A549 (cell line): ENCODE results near the gene PRKAR1A. TPM values are rescaled to one million over a fixed set of nuclear protein-coding genes. Genes with fewer than 3 reads are reported as not detected.

ENCODE experiments used
- ATAC-seq, 2 experiments: fragments of 200-7000 bp in 1 of 2; fragments of >200 bp in 1 of 2; cut with Nextera tagmentation in 1 of 2; cut with Tn5 transposase in 1 of 2; 3 replicates each; pipeline versions ENCODE4 v1.8.0 to v1.9.1; 2018 to 2020; ENCODE audit warnings: mild to moderate bottlenecking in 1 of 2, moderate library complexity in 1 of 2
- CTCF ChIA-PET: fragments of 300-600 bp; sonication (Branson Sonifier 250); formaldehyde crosslinking; extraction: SDS; loops from one replicate; lab custom pipeline; 2021; ENCODE audit warnings: antibody characterized with exemption, inconsistent platforms; lab: Yijun Ruan, JAX
- POLR2A ChIA-PET: fragments of 350-600 bp; formaldehyde crosslinking; extraction: SDS; loops from one replicate; lab custom pipeline; 2021; ENCODE audit warnings: antibody characterized with exemption, inconsistent platforms; lab: Yijun Ruan, JAX
- DNase-seq, 2 experiments: peaks; one replicate each; pipeline versions ENCODE4 v3.0.0 to v3.0.0-alpha.2; 2011 to 2016; ENCODE audit warnings: low read depth in 1 of 2, low spot score in 1 of 2
- FAIRE-seq: peaks from 2 replicates; lab custom pipeline; 2011; peaks lifted over from hg19 to GRCh38; lab: Jason Lieb, UNC
- H3K27ac ChIP-seq, 2 experiments: fragments of >200 bp; sonication (Bioruptor Twin); formaldehyde crosslinking; 3 replicates each; pipeline ENCODE4 v1.5.1; 2016 to 2017
- H3K4me1 ChIP-seq: fragments of >200 bp; sonication (Bioruptor Twin); formaldehyde crosslinking; 3 replicates; pipeline ENCODE4 v1.6.1; 2016
- H3K4me2 ChIP-seq: fragments of >200 bp; sonication (Bioruptor Twin); formaldehyde crosslinking; 3 replicates; pipeline ENCODE4 v1.6.1; 2016
- H3K4me3 ChIP-seq: fragments of >200 bp; sonication (Bioruptor Twin); formaldehyde crosslinking; 3 replicates; pipeline ENCODE4 v1.5.1; 2016
- H3K9me3 ChIP-seq: fragments of >200 bp; sonication (Bioruptor Twin); formaldehyde crosslinking; 3 replicates; pipeline ENCODE4 v1.6.1; 2016
- CBX2 ChIP-seq: fragments of 200-600 bp; sonication (generic); IDR thresholded peaks from 2 replicates; pipeline ENCODE4 v1.6.1; 2016; ENCODE audit warnings: low read depth, mild to moderate bottlenecking, borderline replicate concordance
- CBX8 ChIP-seq: fragments of 200-600 bp; sonication (generic); IDR thresholded peaks from 2 replicates; pipeline ENCODE4 v1.6.1; 2016
- CEBPB ChIP-seq, 2 experiments: fragments of >200 bp in 1 of 2; sonication (Bioruptor Twin) in 1 of 2; formaldehyde crosslinking in 1 of 2; IDR thresholded peaks; 2 replicates each; pipeline ENCODE4 v1.6.1; 2012 to 2016
- ESRRA ChIP-seq: fragments of 150-350 bp; IDR thresholded peaks from 2 replicates; pipeline ENCODE4 v1.6.1; 2014; ENCODE audit warnings: mild to moderate bottlenecking, low read length, borderline replicate concordance
- FOSB ChIP-seq: fragments of 250-450 bp; sonication (Bioruptor Pico); IDR thresholded peaks from 2 replicates; pipeline ENCODE4 v1.5.0; 2020; ENCODE audit warnings: mild to moderate bottlenecking, moderate library complexity
- FOSL2 ChIP-seq, 2 experiments: fragments of 450-650 bp in 1 of 2; fragments of >200 bp in 1 of 2; sonication (Bioruptor Twin) in 1 of 2; formaldehyde crosslinking; IDR thresholded peaks; 2 replicates each; pipeline versions ENCODE4 v1.5.0 to v1.6.1; 2016 to 2020; ENCODE audit warnings: mild to moderate bottlenecking in 1 of 2, moderate library complexity in 1 of 2
- HEYL ChIP-seq: fragments of 250-450 bp; sonication (Bioruptor Pico); IDR thresholded peaks from 2 replicates; pipeline ENCODE4 v1.8.0; 2021; ENCODE audit warnings: mild to moderate bottlenecking, moderate library complexity
- HOXB13 ChIP-seq: fragments of 250-450 bp; sonication (Bioruptor Pico); IDR thresholded peaks from 2 replicates; pipeline ENCODE4 v1.5.0; 2020; ENCODE audit warnings: low read depth, mild to moderate bottlenecking, moderate library complexity
- HOXB5 ChIP-seq: fragments of 250-450 bp; sonication (Bioruptor Pico); IDR thresholded peaks from 2 replicates; pipeline ENCODE4 v1.5.0; 2020; ENCODE audit warnings: mild to moderate bottlenecking, moderate library complexity
- JUNB ChIP-seq: fragments of >200 bp; sonication (Bioruptor Twin); formaldehyde crosslinking; IDR thresholded peaks from 2 replicates; pipeline ENCODE4 v1.6.1; 2016
- NR3C1 ChIP-seq: fragments of >200 bp; sonication (Bioruptor Twin); formaldehyde crosslinking; IDR thresholded peaks from 3 replicates; pipeline ENCODE4 v1.6.1; 2017
- POLR2AphosphoS2 ChIP-seq: conservative IDR thresholded peaks from 2 replicates; pipeline ENCODE4 v1.6.1; 2012; ENCODE audit warnings: low read length, improper control_type of control experiment, inconsistent platforms
- RAD21 ChIP-seq, 2 experiments: fragments of >200 bp in 1 of 2; sonication (Bioruptor Twin) in 1 of 2; formaldehyde crosslinking in 1 of 2; IDR thresholded peaks in 1 of 2; conservative IDR thresholded peaks in 1 of 2; 2 replicates in 1 of 2; 3 replicates in 1 of 2; pipeline ENCODE4 v1.6.1; 2012 to 2018; ENCODE audit warnings: inconsistent platforms in 1 of 2
- RFX5 ChIP-seq: fragments of 450-650 bp; IDR thresholded peaks from 2 replicates; pipeline ENCODE4 v1.7.1; 2014; ENCODE audit warnings: antibody characterized with exemption, mild to moderate bottlenecking, moderate library complexity
- RNF2 ChIP-seq: fragments of 200-600 bp; sonication (generic); IDR thresholded peaks from 2 replicates; pipeline ENCODE4 v1.6.1; 2016; ENCODE audit warnings: low read depth, mild to moderate bottlenecking, antibody characterized with exemption, moderate library complexity, borderline replicate concordance
- TFCP2L1 ChIP-seq: fragments of 250-450 bp; sonication (Bioruptor Pico); IDR thresholded peaks from 2 replicates; pipeline ENCODE4 v1.5.0; 2021; ENCODE audit warnings: mild to moderate bottlenecking
- TP53 ChIP-seq: fragments of 250-450 bp; sonication (Bioruptor Pico); IDR thresholded peaks from 2 replicates; pipeline ENCODE4 v1.5.0; 2021; ENCODE audit warnings: mild to moderate bottlenecking, moderate library complexity
- ZC3H11A ChIP-seq: fragments of 450-650 bp; IDR thresholded peaks from 2 replicates; pipeline ENCODE4 v1.6.1; 2014; ENCODE audit warnings: antibody characterized with exemption, mild to moderate bottlenecking
- WGBS: methylation state at CpG from one replicate; pipeline ENCODE4 v1.1.6; 2017; ENCODE audit errors: missing lambda C conversion rate; 5-methylcytosine and 5-hydroxymethylcytosine counted together
- polyA plus RNA-seq, 4 experiments: library from polyadenylated mRNA; depleted of rRNA in 3 of 4; stranded (reverse); fragments of >200 nt; fragmentation: RNase III in 1 of 4; extraction: RNeasy Plus Mini Kit Qiagen cat#74134 plus additional on column Dnase treatment in 1 of 4; gene quantifications; 2 replicates in 3 of 4; 3 replicates in 1 of 4; pipeline ENCODE4 v1.2.3, GENCODE V29; 2011 to 2017
- TF ChIP-seq, protein P1 (sequence below): IDR thresholded peaks from 2 replicates; pipeline ENCODE4 v1.6.1; 2012
- TF ChIP-seq, protein P2 (sequence below): fragments of 250-450 bp; sonication (Bioruptor Pico); IDR thresholded peaks from 2 replicates; pipeline ENCODE4 v1.5.0; 2021; ENCODE audit warnings: mild to moderate bottlenecking, moderate library complexity, borderline replicate concordance
- TF ChIP-seq, protein P3 (sequence below): fragments of 200-600 bp; sonication (generic); IDR thresholded peaks from 2 replicates; pipeline ENCODE4 v1.6.1; 2016; ENCODE audit warnings: antibody characterized with exemption, mild to moderate bottlenecking, moderate library complexity

PRKAR1A gene
- polyA plus RNA-seq, 2 of the 4 experiments (the other 2 are of a cell fraction) = 239 to 370 TPM

DNA sequence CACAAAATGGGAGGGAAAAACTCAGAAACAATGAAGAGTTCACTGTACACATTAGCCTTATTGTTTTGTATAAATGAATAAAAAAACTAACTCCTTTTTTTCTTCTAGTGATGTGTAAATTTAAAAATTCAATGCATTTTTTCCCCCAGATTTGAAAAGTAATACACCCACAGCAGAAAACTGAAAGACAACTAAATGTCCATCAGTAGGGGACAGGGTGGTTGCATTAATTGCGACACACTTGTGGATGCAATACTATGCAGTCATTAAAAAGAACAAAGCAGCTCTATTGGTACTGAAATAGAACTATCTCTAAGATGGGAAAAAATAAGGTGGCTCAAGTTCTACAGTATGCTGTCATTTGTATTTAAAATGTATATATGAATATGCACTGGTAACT, 41.3 kb upstream of the PRKAR1A start:
- FAIRE-seq (no peak), DNase-seq (no peak)
- no peak overlapping the region for H3K4me2 ChIP-seq
- 76% methylated on average over 1 of the region's 1 CpG for WGBS
- TF ChIP-seq CEBPB (IDR thresholded peaks at IDR 0.05) = peak; percentile 16 to 18; a peak in 2 of 4 replicates
- TF ChIP-seq CBX2 = no peak
- TF ChIP-seq, all 56 proteins: peak for 1
- no peak overlapping the region for H3K27ac ChIP-seq
- peaks cover 3% of the 10 kb centered on the region; the same call in 1 of the 3 replicates for H3K9me3 ChIP-seq
- ATAC-seq = no peak
- no peaks in the 10 kb centered on the region; the same call in 2 of the 3 replicates for H3K4me1 ChIP-seq
- no peak overlapping the region for H3K4me3 ChIP-seq
- ChIA-PET CTCF (interaction anchor here (0.7 to 7.8 kb wide), 7 partner anchors 7 to 298 kb away, joined by 3 to 51 read pairs (median 4); no protein-coding TSS in a partner anchor), POLR2A (no interaction called here)

DNA sequence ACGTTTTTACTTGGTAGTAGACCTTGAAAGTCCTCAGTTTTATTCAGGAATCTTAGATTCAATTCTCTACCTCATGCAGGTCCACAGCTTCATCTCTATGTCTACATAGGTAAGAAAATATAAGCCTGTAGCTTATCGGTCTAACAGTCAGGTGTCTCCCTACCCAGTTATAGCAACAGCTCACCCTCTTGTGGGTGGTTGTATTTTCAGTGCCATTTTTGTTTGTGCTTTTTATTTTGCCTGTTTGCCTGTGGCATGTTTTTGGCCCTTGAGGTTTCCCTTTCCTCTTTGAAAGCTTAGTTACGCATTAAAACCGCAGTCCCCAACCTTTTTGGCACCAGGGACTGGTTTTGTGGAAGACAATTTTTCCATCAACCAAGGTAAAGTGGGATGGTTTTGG, 31.3 kb upstream of the PRKAR1A start:
- ATAC-seq = no peak

DNA sequence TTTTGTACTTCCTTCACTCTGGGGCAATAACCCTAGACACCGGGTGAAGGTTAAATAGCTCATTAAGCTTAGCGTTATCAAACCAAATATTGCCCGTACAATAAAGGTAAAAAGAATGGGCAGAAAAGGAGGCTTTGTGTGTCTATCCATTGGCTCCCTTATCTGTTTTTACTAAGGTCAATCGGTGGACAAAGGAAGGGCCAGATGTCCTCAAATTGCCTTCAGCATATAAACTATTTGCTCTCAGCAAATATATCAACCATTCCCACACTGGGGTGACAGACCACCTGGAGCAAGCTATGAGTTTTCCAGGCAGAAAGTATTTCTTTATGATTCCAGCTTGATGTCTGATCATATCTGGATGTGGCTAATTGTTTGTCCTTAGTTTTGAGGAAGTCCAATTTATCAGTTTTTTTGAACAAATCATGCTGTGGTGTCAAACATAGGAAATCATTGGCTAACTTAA, 29.6 kb upstream of the PRKAR1A start:
- Histone ChIP-seq H3K27ac (no peak overlapping the region), H3K4me2 (no peak overlapping the region), H3K9me3 (peaks cover 3% of the 10 kb centered on the region; the same call in 2 of the 3 replicates), H3K4me3 (no peak overlapping the region), H3K4me1 (no peaks in the 10 kb centered on the region)
- POLR2A ChIA-PET = interaction anchor here (1.3 kb wide), 1 partner anchor 30 kb away, joined by 3 read pairs; the partner anchor contains the start of gene PRKAR1A
- FAIRE-seq = peak; percentile 77
- CTCF ChIA-PET = interaction anchor here (0.8 to 3.5 kb wide), 4 partner anchors 13 to 220 kb away, joined by 3 to 22 read pairs (median 4); no protein-coding TSS in a partner anchor
- WGBS = 33% methylated on average over 4 of the region's 4 CpGs
- no peak for DNase-seq
- no peak for ATAC-seq
- TF ChIP-seq ESRRA (no peak), TP53 (no peak), CBX8 (0 out of 2 replicates have a peak, but pooled peaks have one; percentile 44), RFX5 (no peak)
- TF ChIP-seq, protein P1, sequence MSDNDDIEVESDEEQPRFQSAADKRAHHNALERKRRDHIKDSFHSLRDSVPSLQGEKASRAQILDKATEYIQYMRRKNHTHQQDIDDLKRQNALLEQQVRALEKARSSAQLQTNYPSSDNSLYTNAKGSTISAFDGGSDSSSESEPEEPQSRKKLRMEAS = no peak

More for the DNA sequence above, 31.3 kb upstream of the PRKAR1A start:
- 45% methylated on average over 4 of the region's 4 CpGs for WGBS
- no peak for TF ChIP-seq HOXB5 (CRISPR knock-in tag)
- TF ChIP-seq RNF2 = no peak
- no peak for TF ChIP-seq HOXB13 (CRISPR knock-in tag)
- no peak for TF ChIP-seq FOSB
- TF ChIP-seq RFX5 = no peak
- no peak for TF ChIP-seq CBX8
- TF ChIP-seq RAD21 (conservative IDR thresholded peaks at IDR 0.05 in 1 of 2, IDR thresholded peaks at IDR 0.05 in 1 of 2) = no peak
- no peak for TF ChIP-seq TFCP2L1 (CRISPR knock-in tag)
- TF ChIP-seq HEYL = no peak
- no peak for TF ChIP-seq JUNB
- TF ChIP-seq, protein P2, sequence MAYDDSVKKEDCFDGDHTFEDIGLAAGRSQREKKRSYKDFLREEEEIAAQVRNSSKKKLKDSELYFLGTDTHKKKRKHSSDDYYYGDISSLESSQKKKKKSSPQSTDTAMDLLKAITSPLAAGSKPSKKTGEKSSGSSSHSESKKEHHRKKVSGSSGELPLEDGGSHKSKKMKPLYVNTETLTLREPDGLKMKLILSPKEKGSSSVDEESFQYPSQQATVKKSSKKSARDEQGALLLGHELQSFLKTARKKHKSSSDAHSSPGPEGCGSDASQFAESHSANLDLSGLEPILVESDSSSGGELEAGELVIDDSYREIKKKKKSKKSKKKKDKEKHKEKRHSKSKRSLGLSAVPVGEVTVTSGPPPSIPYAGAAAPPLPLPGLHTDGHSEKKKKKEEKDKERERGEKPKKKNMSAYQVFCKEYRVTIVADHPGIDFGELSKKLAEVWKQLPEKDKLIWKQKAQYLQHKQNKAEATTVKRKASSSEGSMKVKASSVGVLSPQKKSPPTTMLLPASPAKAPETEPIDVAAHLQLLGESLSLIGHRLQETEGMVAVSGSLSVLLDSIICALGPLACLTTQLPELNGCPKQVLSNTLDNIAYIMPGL (CRISPR knock-in tag) = no peak
- TF ChIP-seq, protein P3, sequence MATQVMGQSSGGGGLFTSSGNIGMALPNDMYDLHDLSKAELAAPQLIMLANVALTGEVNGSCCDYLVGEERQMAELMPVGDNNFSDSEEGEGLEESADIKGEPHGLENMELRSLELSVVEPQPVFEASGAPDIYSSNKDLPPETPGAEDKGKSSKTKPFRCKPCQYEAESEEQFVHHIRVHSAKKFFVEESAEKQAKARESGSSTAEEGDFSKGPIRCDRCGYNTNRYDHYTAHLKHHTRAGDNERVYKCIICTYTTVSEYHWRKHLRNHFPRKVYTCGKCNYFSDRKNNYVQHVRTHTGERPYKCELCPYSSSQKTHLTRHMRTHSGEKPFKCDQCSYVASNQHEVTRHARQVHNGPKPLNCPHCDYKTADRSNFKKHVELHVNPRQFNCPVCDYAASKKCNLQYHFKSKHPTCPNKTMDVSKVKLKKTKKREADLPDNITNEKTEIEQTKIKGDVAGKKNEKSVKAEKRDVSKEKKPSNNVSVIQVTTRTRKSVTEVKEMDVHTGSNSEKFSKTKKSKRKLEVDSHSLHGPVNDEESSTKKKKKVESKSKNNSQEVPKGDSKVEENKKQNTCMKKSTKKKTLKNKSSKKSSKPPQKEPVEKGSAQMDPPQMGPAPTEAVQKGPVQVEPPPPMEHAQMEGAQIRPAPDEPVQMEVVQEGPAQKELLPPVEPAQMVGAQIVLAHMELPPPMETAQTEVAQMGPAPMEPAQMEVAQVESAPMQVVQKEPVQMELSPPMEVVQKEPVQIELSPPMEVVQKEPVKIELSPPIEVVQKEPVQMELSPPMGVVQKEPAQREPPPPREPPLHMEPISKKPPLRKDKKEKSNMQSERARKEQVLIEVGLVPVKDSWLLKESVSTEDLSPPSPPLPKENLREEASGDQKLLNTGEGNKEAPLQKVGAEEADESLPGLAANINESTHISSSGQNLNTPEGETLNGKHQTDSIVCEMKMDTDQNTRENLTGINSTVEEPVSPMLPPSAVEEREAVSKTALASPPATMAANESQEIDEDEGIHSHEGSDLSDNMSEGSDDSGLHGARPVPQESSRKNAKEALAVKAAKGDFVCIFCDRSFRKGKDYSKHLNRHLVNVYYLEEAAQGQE = no peak
- TF ChIP-seq, protein P1 = no peak
- TF ChIP-seq POLR2AphosphoS2 = no peak
- no peak for TF ChIP-seq NR3C1
- TF ChIP-seq CBX2 = no peak
- no peak for TF ChIP-seq ZC3H11A
- no peak for TF ChIP-seq FOSL2 (IDR thresholded peaks at IDR 0.05)
- TF ChIP-seq FOSL2 (CRISPR knock-in tag; IDR thresholded peaks at IDR 0.05) = no peak
- DNase-seq (no peak), FAIRE-seq (no peak)
- Histone ChIP-seq H3K27ac (no peak overlapping the region), H3K4me2 (no peak overlapping the region), H3K9me3 (peaks cover 3% of the 10 kb centered on the region; the same call in 2 of the 3 replicates), H3K4me1 (no peaks in the 10 kb centered on the region), H3K4me3 (no peak overlapping the region)
- CTCF ChIA-PET = interaction anchor here (0.9 to 3.5 kb wide), 7 partner anchors 8 to 439 kb away, joined by 3 to 22 read pairs (median 4); no protein-coding TSS in a partner anchor
- POLR2A ChIA-PET = no interaction called here
